ENCODE results near the gene AIMP2.
"Not testable (repeated sequence)": the region's sequence is repeated elsewhere in the genome, so short reads cannot be mapped to it uniquely, and the experiment has no call there.

The AIMP2 gene

DNA sequence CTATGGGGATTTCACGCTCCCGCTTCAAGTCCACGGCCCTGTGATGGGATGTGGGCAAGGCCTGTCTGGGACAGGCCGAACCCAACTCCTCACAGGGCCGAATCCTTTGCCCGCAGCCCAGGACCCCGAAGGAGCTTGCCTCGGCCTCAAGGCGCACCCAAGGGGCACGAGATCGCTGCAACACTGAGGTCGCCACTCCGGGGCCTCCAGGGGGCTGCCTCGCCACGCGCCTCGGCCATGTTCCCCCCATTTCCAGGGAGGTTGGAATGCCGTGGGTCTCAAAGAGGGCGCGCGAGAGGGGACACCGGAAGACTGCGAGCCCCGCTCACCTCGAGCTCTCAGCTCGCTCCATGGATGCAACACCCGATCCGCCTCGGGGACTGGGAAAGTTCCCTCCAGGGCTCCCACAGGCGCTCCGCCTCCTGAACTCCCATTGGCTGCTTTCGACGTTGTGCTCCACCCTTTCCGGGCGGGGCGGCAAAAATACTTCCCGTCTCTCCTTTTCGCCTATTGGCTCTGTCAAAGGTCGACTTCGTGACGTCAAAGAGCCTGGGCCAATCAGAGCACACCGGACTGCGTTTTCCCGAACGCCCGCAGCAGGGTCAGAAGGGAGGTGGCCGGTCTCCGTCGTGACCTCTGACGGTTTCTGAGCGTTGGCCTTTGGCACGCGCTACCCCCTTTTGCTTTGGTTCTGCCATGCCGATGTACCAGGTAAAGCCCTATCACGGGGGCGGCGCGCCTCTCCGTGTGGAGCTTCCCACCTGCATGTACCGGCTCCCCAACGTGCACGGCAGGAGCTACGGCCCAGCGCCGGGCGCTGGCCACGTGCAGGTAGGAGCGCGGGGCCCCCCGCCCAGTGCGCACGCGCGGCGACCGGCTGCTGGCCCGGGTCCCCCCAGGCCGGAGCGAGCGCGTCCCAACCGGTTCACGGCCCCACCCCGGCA is at the start of gene AIMP2, which contains the start of gene PMS2:
TSS of gene AIMP2 (plus strand) at position 605 of the 944 bp plus-strand sequence. CDS start at position 697, 92 bp downstream.
TSS of gene PMS2 (minus strand) at position 382 of the 944 bp plus-strand sequence. CDS start at position 352, 30 bp downstream.
- DNase-seq, result peak; percentile 98

DNA sequence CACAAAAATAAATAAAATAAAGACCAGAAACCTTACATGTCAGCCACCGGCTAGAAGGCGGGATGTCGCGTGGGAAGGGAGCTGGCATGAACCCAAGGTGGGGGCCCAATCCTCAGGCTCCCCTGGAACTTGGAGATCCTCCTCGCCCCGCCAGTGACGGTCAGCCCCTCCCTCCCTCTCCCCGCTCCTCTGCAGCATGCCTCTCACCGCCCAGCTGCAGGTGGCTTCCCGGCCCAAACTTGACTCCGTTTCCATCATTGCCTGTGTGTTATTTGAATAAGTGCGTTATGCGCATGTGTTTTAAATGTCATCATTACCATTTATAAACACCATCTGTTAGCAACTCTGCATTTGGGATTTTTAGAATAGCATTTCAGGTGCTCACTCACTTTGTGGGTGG is 45.9 kb upstream of the AIMP2 start:
- DNase-seq, result not testable (repeated sequence)

GRCh38 chr7:5963810-5964209 is 45.3 kb upstream of the AIMP2 start:
- DNase-seq, result not testable (repeated sequence)

- DNase-seq, result not testable (repeated sequence)
Observed at GRCh38 chr7:5970347-5970911, 38.6 kb upstream of the AIMP2 start, which contains the start of gene RSPH10B. Gene RSPH10B, minus strand, starts transcription at chr7:5970689. Its CDS starts 3,573 bp downstream, at chr7:5967116.

- DNase-seq, result not testable (repeated sequence)
Observed at GRCh38 chr7:5973580-5973979, 35.5 kb upstream of the AIMP2 start.

- not testable (repeated sequence) for DNase-seq
Observed at GRCh38 chr7:5979680-5980314, 29.3 kb upstream of the AIMP2 start.

- DNase-seq, result not testable (repeated sequence)
Observed at GRCh38 chr7:5987061-5987460, 22.0 kb upstream of the AIMP2 start.

DNA sequence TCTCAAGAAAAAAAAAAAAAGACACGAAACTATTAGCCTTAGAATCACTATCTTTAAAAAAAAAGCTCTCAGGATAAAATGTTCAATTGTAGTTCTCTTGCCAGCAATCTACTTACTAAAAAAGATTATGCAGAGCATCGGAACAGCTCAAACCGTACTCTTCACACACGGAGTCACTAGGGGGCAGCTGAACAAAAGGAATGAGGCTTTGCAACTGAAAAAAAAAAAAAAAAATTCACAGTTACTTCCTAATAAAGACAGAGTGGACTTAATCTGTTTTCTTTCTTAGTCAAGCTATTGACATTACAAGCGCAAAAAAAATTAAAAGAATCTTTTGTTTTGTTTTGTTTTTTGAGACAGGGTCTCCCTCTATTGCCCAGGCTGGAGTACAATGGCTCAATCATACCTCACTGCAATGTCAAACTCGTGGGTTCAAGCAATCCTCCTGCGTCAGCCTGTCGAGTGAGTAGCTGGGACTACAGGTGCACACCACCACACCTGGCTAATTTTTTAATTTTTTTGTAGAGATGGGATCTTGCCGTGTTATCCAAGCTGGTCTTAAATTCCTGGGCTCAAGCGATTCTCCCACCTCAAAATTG is 11.8 kb upstream of the AIMP2 start:
- peak; percentile 47 for DNase-seq

GRCh38 chr7:6007386-6007785 is 1.7 kb upstream of the AIMP2 start:
- no peak for DNase-seq

DNA sequence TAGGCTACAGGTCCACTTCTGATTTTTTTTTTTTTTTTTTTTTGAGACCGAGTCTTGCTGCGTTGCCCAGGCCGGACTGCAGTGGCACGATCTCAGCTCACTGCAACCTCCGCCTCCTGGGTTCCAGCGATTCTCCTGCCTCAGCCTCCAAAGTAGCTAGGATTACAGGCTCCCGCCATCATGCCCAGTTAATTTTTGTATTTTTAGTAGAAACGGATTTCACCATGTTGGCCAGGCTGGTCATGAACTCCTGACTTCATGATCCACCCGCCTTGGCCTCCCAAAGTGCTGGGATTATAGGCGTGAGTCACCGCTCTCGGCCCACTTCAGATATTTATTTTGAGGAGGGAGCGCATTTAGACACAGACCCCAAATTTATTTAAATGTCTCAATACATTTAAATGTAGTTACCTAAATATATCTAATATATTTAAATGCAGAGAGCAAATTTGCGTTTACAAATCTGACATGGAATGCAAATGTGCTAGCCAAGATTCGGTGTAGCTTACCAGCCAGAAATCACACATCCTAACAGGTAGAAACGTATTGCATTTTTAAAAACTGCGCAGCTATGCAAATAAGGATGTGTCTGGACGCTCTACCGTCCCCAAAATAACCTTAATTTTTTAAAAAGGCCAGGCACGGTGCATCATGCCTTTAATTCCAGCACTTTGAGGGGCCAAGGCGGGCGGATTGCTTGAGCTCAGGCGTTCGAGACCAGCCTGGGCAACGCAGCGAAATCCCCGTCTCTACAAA is 1.1 kb upstream of the AIMP2 start:
- peak; percentile 29 for DNase-seq

GRCh38 chr7:6010370-6010769 is 1.3 kb downstream of the AIMP2 start:
- DNase-seq, result not testable (repeated sequence)

GRCh38 chr7:6011541-6011940 is 2.5 kb downstream of the AIMP2 start:
- DNase-seq, result no peak

- DNase-seq, result no peak
Observed at GRCh38 chr7:6012355-6013104, 3.5 kb downstream of the AIMP2 start.

GRCh38 chr7:6015917-6016652 is 7.0 kb downstream of the AIMP2 start:
- peak; percentile 9 for DNase-seq

- DNase-seq, result no peak
Observed at GRCh38 chr7:6016653-6016966, 7.5 kb downstream of the AIMP2 start.

DNA sequence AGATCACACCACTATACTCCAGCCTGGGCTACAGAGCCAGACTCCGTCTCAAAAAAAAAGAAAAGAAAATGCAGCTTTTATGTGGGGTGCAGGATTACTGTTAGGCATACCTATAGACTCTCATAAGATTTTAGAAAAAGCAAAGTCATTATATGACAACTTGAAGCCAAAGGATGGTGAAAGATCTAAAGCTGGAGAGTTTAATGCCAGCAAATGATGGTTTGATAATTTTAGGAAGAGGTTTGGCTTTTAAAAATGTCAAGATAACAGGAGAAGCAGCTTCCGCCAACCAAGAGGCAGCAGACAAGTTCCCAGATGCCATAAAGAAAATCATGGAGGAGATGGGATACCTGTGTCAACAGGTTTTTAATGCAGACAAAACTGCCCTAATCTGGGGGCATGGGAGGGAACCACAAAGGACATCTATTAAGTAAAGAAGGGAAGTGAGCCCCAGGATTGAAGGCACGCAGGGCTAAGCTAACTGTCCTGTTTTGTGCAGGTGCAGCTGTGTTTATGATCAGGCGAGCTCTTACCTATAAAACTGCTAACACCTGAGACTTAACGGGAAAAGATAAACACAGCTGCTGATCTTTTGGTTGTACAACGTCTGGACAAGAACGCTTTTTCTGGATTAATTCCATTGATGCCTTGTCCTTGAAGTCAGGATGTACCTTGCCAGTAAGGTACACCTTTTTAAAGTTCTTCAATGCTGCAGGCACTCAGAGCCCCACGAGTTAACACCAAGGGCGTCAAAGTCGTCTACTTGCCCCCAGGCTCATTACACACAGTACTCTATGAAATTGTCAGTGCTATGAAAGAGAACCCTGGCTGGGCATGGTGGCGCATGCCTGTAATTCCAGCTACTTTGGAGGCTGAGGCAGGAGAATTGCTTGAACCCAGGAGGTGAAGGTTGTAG is 11.6 kb downstream of the AIMP2 start:
- no peak for DNase-seq

DNA sequence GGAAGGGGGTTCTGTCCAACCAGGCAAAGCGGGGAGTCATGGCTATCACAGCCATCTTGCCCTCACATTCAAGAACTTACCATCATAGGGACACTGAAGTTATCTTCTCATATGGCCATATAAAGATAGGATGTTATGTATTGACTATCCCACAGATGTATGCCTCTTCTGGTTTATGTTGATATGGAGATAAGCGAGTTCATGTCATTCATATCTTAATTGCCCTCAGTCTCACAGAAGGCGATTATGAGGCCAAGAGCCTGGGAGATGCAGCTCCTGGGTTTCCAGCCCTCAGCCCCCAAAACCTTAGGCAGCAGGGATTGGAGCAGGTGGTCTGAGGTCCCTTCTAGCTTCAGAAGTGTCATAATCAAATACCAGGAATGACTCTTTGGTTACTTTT is 13.6 kb downstream of the AIMP2 start:
- DNase-seq, result no peak

DNA sequence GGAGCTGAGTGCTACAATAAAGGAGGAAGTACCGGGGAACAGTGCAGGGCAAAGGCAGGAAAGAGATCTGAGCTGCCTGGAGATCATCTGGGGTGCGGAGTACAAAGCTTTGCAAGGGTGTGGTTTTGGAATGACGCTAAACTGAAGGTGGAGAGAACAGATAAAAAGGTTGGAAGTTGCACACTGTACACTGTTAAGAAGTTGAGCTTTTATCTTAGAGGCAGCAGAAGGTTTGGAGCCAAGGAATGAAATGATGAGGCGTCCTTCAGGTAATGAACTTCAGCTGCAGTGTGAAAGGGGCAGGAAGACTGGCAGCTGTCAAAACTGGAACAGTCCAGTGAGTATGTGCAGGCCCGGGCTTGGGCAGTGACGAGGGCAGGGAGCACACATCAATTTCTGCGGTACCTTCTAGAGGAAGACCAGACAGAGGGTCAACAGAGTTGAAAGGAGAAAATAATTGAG is 14.9 kb downstream of the AIMP2 start:
- DNase-seq, result no peak

DNA sequence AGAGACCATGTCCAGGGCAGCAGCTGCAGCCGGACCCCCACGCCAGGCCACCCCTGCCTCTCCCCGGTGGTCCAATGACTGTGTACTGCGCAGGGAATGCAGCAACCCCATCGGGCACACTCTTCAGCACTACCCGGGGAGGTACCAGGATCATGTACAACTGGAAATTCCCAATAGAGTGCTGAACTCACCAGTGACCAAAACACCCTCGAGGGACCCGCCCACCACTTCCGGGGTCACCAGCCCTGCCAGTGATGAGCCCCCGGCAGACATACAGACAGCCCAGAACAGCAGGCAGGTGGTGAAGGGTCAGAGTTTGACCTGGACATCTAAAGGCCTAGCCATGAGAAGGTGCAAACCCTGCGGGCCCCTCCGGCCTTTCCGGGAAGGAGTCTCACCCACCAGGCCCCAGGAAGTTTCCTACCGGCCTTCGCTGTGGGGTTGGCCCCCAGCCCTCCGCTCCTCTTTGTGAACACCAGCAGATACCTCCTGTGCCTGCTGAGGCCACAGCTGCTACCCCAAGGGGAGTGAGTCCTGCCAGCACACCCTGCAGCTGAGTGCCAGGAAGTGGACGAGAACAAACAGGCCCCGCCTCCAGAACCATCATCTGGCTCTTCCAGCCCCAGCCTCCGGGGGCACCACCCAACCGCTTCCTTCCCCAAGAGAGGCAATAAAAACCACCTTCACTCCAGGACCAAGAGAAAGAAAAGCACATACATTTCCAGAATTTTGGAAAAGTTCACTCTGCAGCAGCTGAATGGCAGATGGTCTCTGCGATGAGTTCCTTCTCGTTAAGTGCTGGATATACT is 17.1 kb downstream of the AIMP2 start:
- DNase-seq, result peak; percentile 47

Data from HCEC 1CT (cell line).